Trophoblast cell (in vitro differentiated cells and primary cell): Measurements from ENCODE around the gene ABHD4.

Experiments used
- DNase-seq, 2 donors: peaks; one replicate each; pipeline ENCODE4 v3.0.0-alpha.2; 2016
- H2AFZ ChIP-seq: 2 replicates; pipeline ENCODE4 v1.6.1; 2013; ENCODE audit warnings: low read length, moderate library complexity, mild to moderate bottlenecking; ENCODE audit not compliant: insufficient read depth, poor library complexity
- H2AK5ac ChIP-seq: 2 replicates; pipeline ENCODE4 v1.6.1; 2013; ENCODE audit warnings: mild to moderate bottlenecking, low read length
- H2BK120ac ChIP-seq: 2 replicates; pipeline ENCODE4 v1.6.1; 2013; ENCODE audit warnings: low read length, mild to moderate bottlenecking, moderate library complexity; ENCODE audit not compliant: insufficient read depth, poor library complexity
- H2BK12ac ChIP-seq: 2 replicates; pipeline ENCODE4 v1.6.1; 2013; ENCODE audit warnings: mild to moderate bottlenecking, low read length, moderate library complexity
- H2BK5ac ChIP-seq: 2 replicates; pipeline ENCODE4 v1.6.1; 2013; ENCODE audit warnings: low read length, low read depth, moderate library complexity, mild to moderate bottlenecking; ENCODE audit not compliant: poor library complexity
- H3K14ac ChIP-seq: 2 replicates; pipeline ENCODE4 v1.6.1; 2013; ENCODE audit warnings: mild to moderate bottlenecking, low read length
- H3K18ac ChIP-seq: 2 replicates; pipeline ENCODE4 v1.6.1; 2013; ENCODE audit warnings: mild to moderate bottlenecking, low read length
- H3K23ac ChIP-seq: 2 replicates; pipeline ENCODE4 v1.6.1; 2013; ENCODE audit warnings: low read length
- H3K27ac ChIP-seq: 2 replicates; pipeline ENCODE4 v1.5.1; 2013; ENCODE audit warnings: low read depth, mild to moderate bottlenecking, inconsistent platforms, low read length, moderate library complexity
- H3K27me3 ChIP-seq: 2 replicates; pipeline ENCODE4 v1.6.1; 2013; ENCODE audit warnings: inconsistent platforms, mild to moderate bottlenecking, low read length, moderate library complexity; ENCODE audit not compliant: insufficient read depth
- H3K36me3 ChIP-seq, 2 experiments: 1 replicate in 1 of 2; 2 replicates in 1 of 2; pipeline ENCODE4 v1.6.1; 2013; ENCODE audit warnings: low read length in 2 of 2, mild to moderate bottlenecking in 2 of 2, moderate library complexity in 1 of 2; ENCODE audit not compliant: insufficient read depth in 2 of 2, control insufficient read depth in 1 of 2
- H3K4ac ChIP-seq: 2 replicates; pipeline ENCODE4 v1.6.1; 2013; ENCODE audit warnings: low read depth, mild to moderate bottlenecking, low read length, moderate library complexity
- H3K4me1 ChIP-seq, 2 experiments: 1 replicate in 1 of 2; 2 replicates in 1 of 2; pipeline ENCODE4 v1.6.1; 2013; ENCODE audit warnings: low read length in 2 of 2, mild to moderate bottlenecking in 2 of 2, moderate library complexity in 1 of 2; ENCODE audit not compliant: insufficient read depth in 2 of 2, control insufficient read depth in 1 of 2
- H3K4me2 ChIP-seq: 2 replicates; pipeline ENCODE4 v1.6.1; 2013; ENCODE audit warnings: inconsistent platforms, mild to moderate bottlenecking, low read length, moderate library complexity
- H3K4me3 ChIP-seq: 2 replicates; pipeline ENCODE4 v1.5.1; 2013; ENCODE audit warnings: mild to moderate bottlenecking, low read depth, low read length, inconsistent platforms
- H3K79me1 ChIP-seq: one replicate; pipeline ENCODE4 v1.6.1; 2013; ENCODE audit warnings: low read length
- H3K79me2 ChIP-seq: 2 replicates; pipeline ENCODE4 v1.6.1; 2013; ENCODE audit warnings: low read length, mild to moderate bottlenecking; ENCODE audit not compliant: control insufficient read depth, insufficient read depth, poor library complexity
- H3K9ac ChIP-seq: 2 replicates; pipeline ENCODE4 v1.6.1; 2013; ENCODE audit warnings: mild to moderate bottlenecking, low read length
- H3K9me3 ChIP-seq: 2 replicates; pipeline ENCODE4 v1.6.1; 2013; ENCODE audit warnings: low read depth, mild to moderate bottlenecking, control low read depth, inconsistent platforms, low read length; ENCODE audit not compliant: insufficient read depth
- H4K12ac ChIP-seq: 2 replicates; pipeline ENCODE4 v1.6.1; 2013; ENCODE audit warnings: low read depth, mild to moderate bottlenecking, low read length, moderate library complexity
- H4K8ac ChIP-seq: 2 replicates; pipeline ENCODE4 v1.6.1; 2013; ENCODE audit warnings: low read depth, mild to moderate bottlenecking, low read length, moderate library complexity
- H4K91ac ChIP-seq: one replicate; pipeline ENCODE4 v1.6.1; 2013; ENCODE audit warnings: low read depth, mild to moderate bottlenecking, low read length, moderate library complexity
- WGBS: extraction: QIAGEN DNeasy Blood & Tissue Kit; methylation state at CpG from one replicate; pipeline ENCODE4 v1.1.7; 2013; ENCODE audit warnings: missing lambda C conversion rate; ENCODE audit not compliant: insufficient read length, insufficient coverage; ENCODE audit errors: extremely low coverage; 5-methylcytosine and 5-hydroxymethylcytosine counted together

The ABHD4 gene

DNA sequence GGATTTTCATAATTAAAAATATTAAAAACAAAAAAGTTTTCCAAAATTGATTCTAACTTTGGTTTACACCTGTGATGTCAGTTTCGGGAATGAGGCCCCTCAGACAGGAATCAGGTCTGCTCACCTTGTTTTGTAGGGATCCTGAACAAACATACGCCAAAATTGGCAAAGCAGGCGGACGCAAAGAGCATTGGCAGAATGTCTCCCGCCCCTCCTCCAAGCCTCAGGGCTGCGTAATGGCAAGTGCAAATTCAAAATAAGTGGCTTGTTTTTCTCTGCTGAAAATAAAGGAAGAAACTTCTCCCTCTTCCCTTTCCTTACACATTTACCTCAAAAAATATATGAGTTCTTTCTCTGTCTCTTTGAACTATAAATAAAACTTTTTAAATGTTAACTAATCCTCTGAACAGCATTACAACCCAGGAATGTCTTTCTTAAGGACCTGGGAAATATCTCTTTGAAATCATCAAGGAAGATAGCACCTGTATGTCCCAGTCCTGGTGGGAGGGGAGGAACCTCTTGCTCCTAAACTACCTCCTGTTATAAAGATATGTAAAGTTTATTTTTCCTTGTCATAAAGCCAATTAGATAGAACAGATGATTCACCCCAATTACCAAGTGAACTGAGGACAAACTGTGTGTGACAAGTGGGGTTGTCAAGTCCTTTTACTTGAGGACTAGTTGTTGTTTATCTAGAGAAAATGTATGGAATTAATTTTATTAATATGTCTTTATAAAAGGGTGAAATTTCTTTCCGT, 29.6 kb downstream of the ABHD4 start:
- Histone ChIP-seq H4K8ac (no peak overlapping the region), H2AFZ (no peak overlapping the region), H3K9me3 (peaks cover 5% of the 10 kb centered on the region), H3K27ac (no peak overlapping the region), H3K4me3 (no peak overlapping the region), H3K14ac (no peak overlapping the region), H3K4ac (no peak overlapping the region), H3K36me3 (no peaks in the 10 kb centered on the region), H4K12ac (no peak overlapping the region), H2BK5ac (no peak overlapping the region), H3K9ac (no peak overlapping the region), H3K27me3 (no peaks in the 10 kb centered on the region), H3K23ac (no peak overlapping the region), H3K18ac (no peak overlapping the region), H3K79me1 (no peaks in the 10 kb centered on the region), H3K4me1 (no peaks in the 10 kb centered on the region), H2AK5ac (no peak overlapping the region), H3K79me2 (no peaks in the 10 kb centered on the region), H2BK120ac (no peak overlapping the region), H4K91ac (no peak overlapping the region), H2BK12ac (no peak overlapping the region), H3K4me2 (no peak overlapping the region)
- DNase-seq, result no peak
- WGBS, result no CpG with 5 or more reads among the region's 7 CpGs

DNA sequence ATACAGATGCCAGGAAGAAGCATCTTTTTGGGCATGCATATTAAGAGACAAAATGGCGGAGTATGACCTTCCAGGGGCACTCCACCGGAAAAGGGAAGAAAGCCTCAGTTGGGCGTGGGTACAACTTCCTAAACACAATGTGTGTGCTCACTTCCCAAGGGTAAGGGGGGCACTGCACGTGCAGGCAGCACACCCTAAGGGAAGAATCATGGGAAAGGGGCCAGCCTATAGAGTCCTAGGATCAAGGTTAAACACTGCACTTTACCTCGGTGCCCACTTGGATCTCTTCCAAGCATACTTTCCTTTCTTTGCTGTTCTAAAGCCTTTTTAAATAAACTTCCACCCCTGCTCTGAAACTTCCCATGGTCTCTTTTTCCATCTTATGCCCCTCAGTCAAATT, 31.3 kb downstream of the ABHD4 start:
- no peak overlapping the region for H4K91ac ChIP-seq
- no peak overlapping the region for H2BK12ac ChIP-seq
- no peak overlapping the region for H3K4ac ChIP-seq
- H2AFZ ChIP-seq, result no peak overlapping the region
- H3K79me1 ChIP-seq, result no peaks in the 10 kb centered on the region
- no peaks in the 10 kb centered on the region for H3K36me3 ChIP-seq
- H4K12ac ChIP-seq, result no peak overlapping the region
- no peak overlapping the region for H2BK5ac ChIP-seq
- H2BK120ac ChIP-seq, result no peak overlapping the region
- no peak overlapping the region for H2AK5ac ChIP-seq
- no peak overlapping the region for H3K23ac ChIP-seq
- H3K79me2 ChIP-seq, result no peaks in the 10 kb centered on the region
- H4K8ac ChIP-seq, result no peak overlapping the region
- no peak overlapping the region for H3K27ac ChIP-seq
- no peak overlapping the region for H3K18ac ChIP-seq
- peaks cover 7% of the 10 kb centered on the region for H3K9me3 ChIP-seq
- no CpG with 5 or more reads among the region's 5 CpGs for WGBS
- no peak overlapping the region for H3K9ac ChIP-seq
- no peak for DNase-seq
- no peak overlapping the region for H3K4me2 ChIP-seq
- no peak overlapping the region for H3K14ac ChIP-seq
- H3K4me3 ChIP-seq, result no peak overlapping the region
- no peaks in the 10 kb centered on the region for H3K4me1 ChIP-seq
- H3K27me3 ChIP-seq, result no peaks in the 10 kb centered on the region

DNA sequence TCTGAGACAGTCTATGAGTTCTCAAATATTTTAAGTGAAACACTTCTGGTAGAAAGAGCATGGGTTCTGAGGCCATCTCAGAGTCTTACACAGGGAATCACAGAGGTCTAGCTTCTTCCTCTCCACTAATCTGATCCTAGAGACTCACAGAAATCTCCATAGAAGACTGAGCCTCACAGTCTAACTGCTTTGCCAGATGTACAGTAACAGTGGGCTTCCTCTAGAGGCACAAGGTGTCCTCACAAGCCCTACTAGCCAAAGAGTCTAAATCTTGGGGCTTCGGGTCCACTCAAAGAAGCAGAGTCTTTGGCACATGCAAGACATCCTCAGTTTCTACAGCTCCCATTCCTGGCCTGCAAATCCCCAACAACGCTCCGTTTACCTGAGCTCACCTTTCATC, 32.0 kb downstream of the ABHD4 start:
- no peak overlapping the region for H4K12ac ChIP-seq
- no peaks in the 10 kb centered on the region for H3K36me3 ChIP-seq
- H3K9ac ChIP-seq, result no peak overlapping the region
- no peak overlapping the region for H2BK120ac ChIP-seq
- no peak overlapping the region for H3K4ac ChIP-seq
- no peak overlapping the region for H2AFZ ChIP-seq
- H4K8ac ChIP-seq, result no peak overlapping the region
- H3K4me1 ChIP-seq, result no peaks in the 10 kb centered on the region
- H3K14ac ChIP-seq, result no peak overlapping the region
- no peaks in the 10 kb centered on the region for H3K79me2 ChIP-seq
- H3K9me3 ChIP-seq, result peaks cover 10% of the 10 kb centered on the region
- H3K79me1 ChIP-seq, result no peaks in the 10 kb centered on the region
- DNase-seq, result no peak
- H3K4me3 ChIP-seq, result no peak overlapping the region
- H3K27ac ChIP-seq, result no peak overlapping the region
- H3K27me3 ChIP-seq, result no peaks in the 10 kb centered on the region
- no peak overlapping the region for H2BK5ac ChIP-seq
- H2BK12ac ChIP-seq, result no peak overlapping the region
- no peak overlapping the region for H4K91ac ChIP-seq
- H3K23ac ChIP-seq, result no peak overlapping the region
- no peak overlapping the region for H3K18ac ChIP-seq
- WGBS, result no CpG with 5 or more reads among the region's 3 CpGs
- H3K4me2 ChIP-seq, result no peak overlapping the region
- H2AK5ac ChIP-seq, result no peak overlapping the region

DNA sequence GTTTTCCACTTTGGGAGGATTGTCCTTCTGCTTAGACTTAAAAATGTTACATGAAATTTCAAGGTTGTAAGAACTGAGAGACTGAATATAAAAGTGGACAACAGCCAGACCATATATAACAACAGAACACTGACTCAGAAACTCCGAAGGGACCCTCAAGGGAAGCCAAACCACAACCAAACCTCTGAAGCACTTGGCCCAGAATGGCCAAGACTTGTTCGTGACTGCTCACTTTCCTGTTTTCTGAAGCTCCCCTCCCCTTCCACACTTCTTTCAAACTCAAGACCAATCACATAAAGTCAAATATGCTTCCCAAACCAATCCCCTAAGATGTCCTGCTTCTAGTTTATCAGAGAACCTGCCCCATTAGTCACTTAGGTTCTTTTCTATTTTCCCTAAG, 32.4 kb downstream of the ABHD4 start:
- Histone ChIP-seq H3K27me3 (no peaks in the 10 kb centered on the region), H2BK5ac (no peak overlapping the region), H3K27ac (no peak overlapping the region), H3K4me3 (no peak overlapping the region), H3K4me2 (no peak overlapping the region), H3K9ac (no peak overlapping the region), H4K8ac (no peak overlapping the region), H3K18ac (no peak overlapping the region), H3K79me1 (no peaks in the 10 kb centered on the region), H3K4me1 (no peaks in the 10 kb centered on the region), H2AFZ (no peak overlapping the region), H3K9me3 (peaks cover 10% of the 10 kb centered on the region), H3K4ac (no peak overlapping the region), H4K91ac (no peak overlapping the region), H3K79me2 (no peaks in the 10 kb centered on the region), H3K14ac (no peak overlapping the region), H3K23ac (no peak overlapping the region), H2AK5ac (no peak overlapping the region), H4K12ac (no peak overlapping the region), H2BK120ac (no peak overlapping the region), H2BK12ac (no peak overlapping the region), H3K36me3 (no peaks in the 10 kb centered on the region)
- no peak for DNase-seq
- WGBS, result no CpG with 5 or more reads among the region's 2 CpGs
